HG03442 (cell line): ENCODE measurements around the gene RRP1.

ENCODE experiments used
- ATAC-seq: cut with Tn5 transposase; IDR thresholded peaks from one replicate; pipeline ENCODE4 v1.9.1; 2021; ENCODE audit warnings: mild to moderate bottlenecking, moderate library complexity; ENCODE audit not compliant: unreplicated experiment

RRP1 gene

DNA sequence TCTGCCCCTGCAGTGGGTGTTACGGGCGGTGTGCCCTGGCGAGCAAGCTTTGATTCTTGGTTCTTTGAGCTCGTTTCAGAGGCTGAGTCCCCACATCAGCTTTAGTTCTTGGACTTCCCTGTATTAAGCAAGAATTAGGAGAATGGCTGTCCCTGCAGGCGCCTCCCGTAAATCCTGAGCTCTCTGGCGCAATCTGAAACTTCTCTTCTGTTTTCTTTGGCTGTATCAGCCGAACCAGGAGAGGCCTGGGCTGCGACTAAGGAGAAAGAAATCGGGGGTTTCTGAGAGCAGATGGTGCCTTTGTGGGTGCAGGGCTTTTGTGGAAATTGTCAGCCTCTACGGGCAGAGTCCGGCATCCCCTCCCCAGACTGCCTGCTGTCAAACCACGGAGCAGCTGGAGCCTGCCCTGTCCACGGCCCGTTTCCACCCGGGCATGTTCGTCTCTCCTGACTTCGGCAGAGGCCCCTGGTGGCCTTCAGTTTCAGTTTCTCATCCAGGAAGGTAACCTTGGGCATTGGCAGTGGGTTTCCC, 31.2 kb upstream of the RRP1 start:
- ATAC-seq, result no peak

GRCh38 chr21:43758811-43759210, 30.6 kb upstream of the RRP1 start:
- ATAC-seq, result no peak

DNA sequence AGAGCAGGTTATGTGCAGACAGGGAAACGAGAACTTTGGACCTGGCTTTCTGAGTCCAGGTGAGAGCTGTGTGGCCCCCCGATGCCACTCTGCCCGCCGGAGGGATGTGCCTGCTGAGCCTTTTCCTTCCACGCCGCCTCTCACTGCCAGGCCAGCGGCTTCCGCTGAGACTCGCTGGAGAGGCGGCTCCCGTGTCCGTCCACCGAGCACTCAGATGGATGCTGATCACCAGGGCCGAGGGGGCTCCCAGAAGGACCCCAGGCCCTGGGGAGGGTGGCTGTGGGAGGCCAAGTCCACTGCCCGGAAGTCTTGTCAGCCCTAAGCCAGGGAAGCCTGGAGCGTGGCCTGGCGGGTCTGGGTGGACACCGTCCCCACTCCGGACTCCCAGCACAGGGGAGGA, 29.7 kb upstream of the RRP1 start:
- no peak for ATAC-seq

GRCh38 chr21:43760391-43760958, 28.9 kb upstream of the RRP1 start:
- no peak for ATAC-seq

DNA sequence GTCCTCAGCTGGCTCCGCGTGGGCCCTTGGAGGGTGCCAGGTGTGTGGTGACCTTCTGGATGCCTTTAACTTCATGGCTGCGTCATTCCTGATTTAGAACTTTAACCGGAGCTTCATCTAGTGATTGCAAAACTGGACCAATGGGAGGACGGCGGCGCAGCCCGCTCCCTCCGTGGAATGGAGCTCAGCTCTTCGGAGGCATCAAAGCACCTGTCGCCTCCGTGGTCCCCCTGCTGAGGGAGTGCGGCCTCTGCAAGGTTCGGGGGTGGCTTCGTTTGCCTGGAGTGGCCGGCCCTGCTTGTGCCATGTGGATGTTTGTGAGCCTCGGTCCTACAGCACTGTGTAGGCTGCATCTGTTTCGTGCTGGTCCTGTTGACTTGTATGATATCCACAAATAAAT, 27.5 kb upstream of the RRP1 start:
- ATAC-seq, result no peak

GRCh38 chr21:43762303-43763128, 26.9 kb upstream of the RRP1 start:
- ATAC-seq, result no peak

GRCh38 chr21:43763901-43764523, 25.4 kb upstream of the RRP1 start:
- ATAC-seq, result no peak

GRCh38 chr21:43764576-43765495, 24.5 kb upstream of the RRP1 start:
- no peak for ATAC-seq

GRCh38 chr21:43766734-43767497, 22.5 kb upstream of the RRP1 start:
- no peak for ATAC-seq

GRCh38 chr21:43767498-43767983, 21.8 kb upstream of the RRP1 start:
- ATAC-seq, result no peak

- ATAC-seq, result no peak
Measured at GRCh38 chr21:43767984-43768867, 21.2 kb upstream of the RRP1 start.

GRCh38 chr21:43768868-43769167, 20.6 kb upstream of the RRP1 start:
- ATAC-seq, result no peak

GRCh38 chr21:43769325-43769958, 19.9 kb upstream of the RRP1 start:
- ATAC-seq, result no peak

- ATAC-seq, result no peak
Measured at GRCh38 chr21:43770066-43770655, 19.2 kb upstream of the RRP1 start.

- ATAC-seq, result no peak
Measured at GRCh38 chr21:43771199-43771675, 18.1 kb upstream of the RRP1 start.

GRCh38 chr21:43771698-43772424, 17.5 kb upstream of the RRP1 start:
- no peak for ATAC-seq

- ATAC-seq, result no peak
Measured at GRCh38 chr21:43772425-43772821, 17.0 kb upstream of the RRP1 start.

DNA sequence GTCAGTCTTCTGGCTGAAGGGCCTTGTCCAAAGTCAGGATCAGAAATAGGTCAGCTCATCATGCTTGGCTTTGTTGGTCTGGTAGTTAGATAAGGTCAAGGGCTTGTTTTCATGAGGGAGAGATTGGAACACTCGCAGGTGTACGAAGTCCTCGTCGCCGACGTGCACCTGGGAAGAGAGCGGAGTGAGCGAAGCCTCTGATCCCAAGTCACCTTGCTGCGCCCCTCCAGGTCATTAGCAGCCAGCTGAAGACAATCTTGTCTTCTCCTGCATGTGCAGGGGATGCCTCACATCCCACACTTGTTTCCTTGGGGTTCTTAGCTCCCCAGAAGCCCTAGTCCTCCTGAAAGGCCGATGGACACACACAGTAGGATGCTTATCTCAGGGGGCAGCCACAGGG, 15.2 kb upstream of the RRP1 start:
- no peak for ATAC-seq
